HG03575 (cell line): ENCODE measurements around the gene MMP17.

Experiments
- ATAC-seq: cut with Tn5 transposase; IDR thresholded peaks from one replicate; pipeline ENCODE4 v1.9.1; 2021; ENCODE audit not compliant: unreplicated experiment, insufficient number of reproducible peaks, low FRiP score; ENCODE audit errors: extremely low read depth

MMP17 gene

GRCh38 chr12:131828671-131829355, 620 bp downstream of the MMP17 start:
- no peak for ATAC-seq

GRCh38 chr12:131829356-131829747, 1.2 kb downstream of the MMP17 start:
- no peak for ATAC-seq

DNA sequence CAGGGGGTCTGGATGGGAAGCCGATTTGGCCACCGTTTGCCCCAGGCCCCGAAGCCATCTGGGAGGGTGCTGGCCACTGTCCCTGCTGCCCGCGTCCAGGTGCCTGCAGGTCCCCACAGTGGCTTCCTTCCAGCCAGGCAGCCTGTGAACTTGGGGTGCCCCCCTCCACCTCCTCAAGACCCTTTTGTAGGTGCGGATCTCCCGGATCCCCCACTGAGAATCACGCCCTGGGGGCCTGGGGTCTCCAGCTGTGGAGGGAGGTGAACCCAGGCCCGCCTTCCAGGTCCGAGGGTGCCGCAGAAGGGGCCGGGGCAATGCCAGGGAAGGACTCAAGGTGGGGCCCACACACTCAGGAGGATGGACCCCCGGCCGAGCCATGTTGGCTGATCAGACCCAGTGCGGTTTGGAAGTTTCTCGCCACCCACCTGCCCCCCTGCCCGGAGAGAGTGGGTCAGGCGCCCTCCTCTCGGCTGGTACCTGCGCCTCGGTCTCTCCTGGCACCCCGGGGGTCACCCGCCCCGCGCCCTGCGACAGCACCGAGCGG, 1.7 kb downstream of the MMP17 start:
- ATAC-seq: no peak

- no peak for ATAC-seq
Measured at GRCh38 chr12:131830335-131830913, 2.2 kb downstream of the MMP17 start.

DNA sequence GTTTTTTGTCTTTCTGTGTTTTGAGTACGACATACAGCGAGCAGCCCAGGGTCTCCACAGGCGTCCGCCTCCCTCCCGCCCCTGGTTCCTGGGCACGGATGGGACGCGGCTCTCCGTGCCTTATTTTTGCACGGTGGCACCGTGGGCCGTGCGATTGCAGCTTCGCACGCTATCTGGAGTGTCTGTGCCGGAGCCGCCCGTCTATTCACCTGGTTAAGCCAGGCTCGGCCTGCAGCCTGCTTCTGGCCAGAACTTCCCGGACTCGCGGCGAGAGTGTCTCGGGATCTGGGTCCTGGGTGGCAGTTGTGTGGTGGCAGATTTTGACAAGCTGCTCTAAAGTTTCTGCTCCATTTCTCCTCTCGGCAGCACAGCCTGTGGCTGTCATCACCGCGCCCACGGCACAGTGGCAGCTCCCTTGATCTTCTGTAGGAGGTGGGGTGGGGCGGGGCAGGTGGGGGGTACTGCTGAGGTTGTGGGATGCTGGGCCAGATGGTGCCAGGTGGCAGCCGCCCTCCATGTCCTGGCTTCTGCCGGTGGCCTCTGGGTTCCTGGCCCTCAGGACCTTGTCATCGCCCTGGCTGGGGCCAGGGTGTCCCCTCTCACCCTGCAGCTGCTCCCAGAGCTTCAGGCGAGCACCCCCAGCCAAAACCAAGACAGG, 2.9 kb downstream of the MMP17 start:
- no peak for ATAC-seq

GRCh38 chr12:131831635-131832041, 3.4 kb downstream of the MMP17 start:
- ATAC-seq: no peak

DNA sequence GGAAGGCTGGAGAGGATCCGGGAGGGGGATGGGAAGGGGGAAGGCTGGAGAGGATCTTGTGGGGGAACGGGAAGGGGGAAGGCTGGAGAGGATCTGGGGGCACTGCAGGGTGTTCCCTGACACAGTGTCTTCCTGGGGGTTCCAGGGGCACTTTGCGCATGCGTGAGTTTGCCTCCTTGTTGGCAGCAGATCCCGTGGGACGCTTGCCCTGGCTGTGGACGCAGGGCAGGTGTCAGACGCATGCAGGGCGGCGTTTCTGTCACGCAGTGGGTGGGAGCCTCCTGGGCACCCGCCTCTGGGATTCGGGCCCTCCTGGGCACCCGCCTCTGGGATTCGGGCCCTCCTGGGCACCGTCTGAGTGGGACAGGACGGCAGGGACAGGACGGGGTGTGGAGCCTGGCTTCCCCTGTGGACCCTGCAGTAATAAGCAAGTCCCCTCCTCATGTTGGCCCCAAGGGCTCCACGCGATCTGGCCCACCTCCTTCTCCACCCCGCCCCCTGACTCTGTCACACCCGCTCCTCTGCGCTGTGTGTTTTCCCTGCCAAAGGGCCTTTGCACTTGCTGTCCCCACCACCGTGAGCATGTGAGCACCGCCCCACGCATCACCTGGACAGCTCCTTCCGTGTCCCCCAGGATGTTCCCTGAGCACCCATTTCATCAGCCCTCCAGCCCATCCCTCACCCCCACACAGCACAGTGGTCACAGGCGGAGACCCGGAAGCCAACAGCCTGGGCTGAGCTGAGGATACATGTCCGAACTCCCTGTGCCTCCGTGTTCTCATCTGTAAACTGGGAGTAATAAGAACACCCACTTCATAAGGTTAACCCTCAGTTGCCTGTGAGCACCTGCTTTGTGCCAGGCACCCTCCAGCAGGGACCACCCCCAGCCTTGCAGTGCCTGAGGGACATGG, 4.4 kb downstream of the MMP17 start:
- no peak for ATAC-seq

- no peak for ATAC-seq
Measured at GRCh38 chr12:131833288-131833895, 5.2 kb downstream of the MMP17 start.

GRCh38 chr12:131833896-131834641, 5.9 kb downstream of the MMP17 start:
- ATAC-seq: no peak

DNA sequence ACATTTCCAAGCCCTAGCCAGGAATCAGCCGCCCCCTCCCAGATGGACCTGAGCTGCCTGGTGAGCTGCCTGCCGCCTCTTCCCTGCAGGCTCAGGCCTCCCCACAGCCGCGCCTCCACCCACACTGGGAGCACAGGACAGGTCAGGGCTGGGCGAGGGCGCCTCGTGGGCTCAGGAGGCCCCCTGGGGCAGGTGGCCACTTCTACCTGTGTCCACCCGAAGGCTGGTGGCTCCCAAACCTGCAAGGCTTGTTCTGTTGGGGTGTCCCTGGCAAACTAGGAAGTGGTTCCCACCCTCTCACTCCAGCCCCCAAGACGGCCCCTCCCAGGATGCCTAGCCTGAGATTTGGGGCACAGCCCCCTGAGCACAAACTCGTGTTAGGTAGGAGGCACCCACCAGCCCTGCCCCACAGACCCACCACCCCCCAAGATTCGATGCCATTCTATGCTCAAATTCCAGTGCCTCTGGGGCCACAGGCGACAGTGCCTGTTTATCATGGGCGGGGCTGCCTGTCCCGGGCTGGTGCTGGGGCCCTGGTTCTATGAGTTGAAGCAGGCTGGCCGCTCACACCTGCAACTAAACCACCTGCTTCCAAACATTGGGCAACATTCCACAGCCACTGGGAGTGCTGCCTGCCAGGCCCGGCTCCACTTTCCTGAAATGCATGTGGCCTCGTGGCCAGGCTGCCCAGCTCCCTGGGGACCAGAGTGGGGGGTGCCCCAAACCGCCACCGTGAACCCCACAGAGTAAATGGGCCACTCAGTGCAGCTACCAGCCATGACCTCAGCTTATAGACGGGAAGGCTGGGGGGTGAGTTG, 6.8 kb downstream of the MMP17 start:
- ATAC-seq: no peak

DNA sequence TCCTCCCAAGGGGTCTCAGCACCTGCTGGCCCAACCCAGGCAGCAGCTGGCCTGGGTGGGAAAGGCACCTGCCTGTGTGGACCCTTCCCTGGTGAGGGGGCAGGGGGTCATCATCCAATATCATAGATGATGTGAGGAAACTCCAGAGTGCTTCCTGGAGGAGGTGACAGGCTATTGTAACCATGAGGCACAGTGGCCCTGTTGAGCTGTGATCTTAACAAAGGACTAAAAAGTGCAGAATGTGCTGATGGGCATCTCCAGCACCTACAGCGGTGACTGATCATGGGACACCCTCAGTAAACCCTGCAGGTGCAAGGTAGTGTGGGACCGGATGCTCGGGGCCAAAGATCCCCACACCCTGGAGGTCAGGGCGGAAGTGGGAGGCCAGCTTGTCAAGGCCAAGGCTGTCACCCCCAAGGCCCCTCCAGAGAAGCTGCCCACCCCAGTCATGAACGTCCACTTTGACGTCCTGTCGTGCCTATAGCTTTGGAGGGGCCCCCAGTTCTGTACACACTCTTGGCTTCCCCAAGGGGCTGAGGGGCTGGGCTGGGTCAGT, 7.5 kb downstream of the MMP17 start:
- ATAC-seq: no peak

- no peak for ATAC-seq
Measured at GRCh38 chr12:131836193-131836592, 8.0 kb downstream of the MMP17 start.

GRCh38 chr12:131836714-131837397, 8.7 kb downstream of the MMP17 start:
- ATAC-seq: no peak

DNA sequence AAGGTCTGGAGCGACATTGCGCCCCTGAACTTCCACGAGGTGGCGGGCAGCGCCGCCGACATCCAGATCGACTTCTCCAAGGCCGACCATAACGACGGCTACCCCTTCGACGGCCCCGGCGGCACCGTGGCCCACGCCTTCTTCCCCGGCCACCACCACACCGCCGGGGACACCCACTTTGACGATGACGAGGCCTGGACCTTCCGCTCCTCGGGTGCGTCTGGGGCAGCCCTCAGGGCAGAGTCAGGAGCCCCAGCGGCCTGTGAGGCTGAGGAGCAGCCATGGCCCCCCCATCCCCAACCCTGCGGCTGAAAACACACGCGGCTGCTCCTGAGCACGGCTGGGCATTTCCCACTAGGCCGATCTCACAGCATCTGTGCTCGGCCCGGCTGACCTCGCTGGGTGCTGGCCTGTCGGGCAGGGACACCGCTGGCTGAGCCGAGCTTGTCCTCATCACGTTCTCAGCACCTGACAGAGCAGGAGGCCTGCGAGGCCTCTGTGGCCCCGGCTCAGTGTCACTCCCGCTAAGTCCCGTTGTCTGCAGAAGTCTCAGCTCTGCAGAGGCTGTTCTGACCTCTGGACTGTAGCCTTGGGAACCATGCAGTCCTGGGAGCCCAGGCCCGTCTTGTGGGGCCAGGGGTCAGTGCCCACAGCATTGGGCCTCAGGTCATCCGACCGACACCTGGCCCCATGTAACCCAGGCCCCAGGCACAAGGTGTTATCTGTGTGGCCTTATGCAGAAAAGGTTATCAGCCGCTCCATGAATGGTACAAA, 12.6 kb downstream of the MMP17 start:
- ATAC-seq: no peak

DNA sequence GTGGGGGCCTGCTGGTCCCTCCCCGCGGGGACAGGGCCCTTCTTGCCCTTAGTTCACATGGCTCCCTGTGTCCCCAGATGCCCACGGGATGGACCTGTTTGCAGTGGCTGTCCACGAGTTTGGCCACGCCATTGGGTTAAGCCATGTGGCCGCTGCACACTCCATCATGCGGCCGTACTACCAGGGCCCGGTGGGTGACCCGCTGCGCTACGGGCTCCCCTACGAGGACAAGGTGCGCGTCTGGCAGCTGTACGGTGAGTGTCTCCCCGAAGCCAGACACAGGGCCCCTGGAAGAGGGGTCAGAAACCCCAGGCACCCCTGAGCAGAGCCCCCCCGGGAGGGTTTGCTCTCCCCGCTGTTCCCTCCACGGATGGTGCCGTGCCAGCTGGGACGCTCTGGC, 13.4 kb downstream of the MMP17 start:
- no peak for ATAC-seq

DNA sequence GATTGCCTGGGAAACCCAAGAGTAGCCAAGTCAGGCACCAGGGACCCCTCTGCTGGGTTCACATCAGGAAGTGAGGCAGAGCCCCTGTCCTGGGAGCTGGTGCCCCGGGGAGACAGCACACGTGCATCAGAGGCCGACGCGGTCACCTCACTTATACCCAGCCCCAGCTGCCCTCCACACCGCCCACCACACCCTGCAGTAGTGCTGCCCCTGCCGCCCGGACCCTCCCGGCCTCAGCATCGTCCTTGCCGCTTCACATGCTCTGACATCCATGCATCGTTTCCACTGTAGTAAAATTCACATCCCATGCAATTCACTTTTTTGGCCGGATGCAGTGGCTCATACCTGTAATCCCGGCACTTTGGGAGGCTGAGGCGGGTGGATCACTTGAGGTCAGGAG, 14.0 kb downstream of the MMP17 start:
- no peak for ATAC-seq
